Brain pericyte (primary cell): ENCODE data around the gene C1GALT1.
"Not testable (repeated sequence)": the region's sequence is repeated elsewhere in the genome, so short reads cannot be mapped to it uniquely, and the experiment has no call there.

Experiments
- DNase-seq: peaks from one replicate; pipeline ENCODE4 v3.0.0-alpha.2; 2012; ENCODE audit warnings: low read depth, low spot score

C1GALT1 gene

GRCh38 chr7:7237201-7237977 is 55.0 kb downstream of the C1GALT1 start:
- no peak for DNase-seq

- DNase-seq, result no peak
Observed at GRCh38 chr7:7237978-7238267, 55.6 kb downstream of the C1GALT1 start.

GRCh38 chr7:7239346-7239745 is 57.0 kb downstream of the C1GALT1 start:
- DNase-seq, result no peak

- no peak for DNase-seq
Observed at GRCh38 chr7:7242899-7243298, 60.6 kb downstream of the C1GALT1 start.

DNA sequence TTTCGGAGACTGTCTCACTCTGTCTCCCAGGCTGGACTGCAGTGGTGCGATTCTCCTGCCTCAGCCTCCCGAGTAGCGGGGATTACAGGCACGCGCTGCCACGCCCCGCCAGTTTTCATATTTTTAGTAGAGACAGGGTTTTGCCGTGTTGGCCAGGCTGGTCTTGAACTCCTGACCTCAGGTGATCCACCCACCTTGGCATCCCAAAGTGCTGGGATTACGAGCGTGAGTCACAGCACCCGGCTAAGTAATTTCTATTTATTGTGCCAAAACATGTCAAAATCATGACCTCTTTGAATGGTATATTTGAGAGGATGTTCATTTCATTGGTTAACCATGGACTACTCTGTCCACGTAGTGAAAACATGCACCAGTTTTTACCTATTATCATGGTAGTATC is 62.9 kb downstream of the C1GALT1 start:
- not testable (repeated sequence) for DNase-seq

DNA sequence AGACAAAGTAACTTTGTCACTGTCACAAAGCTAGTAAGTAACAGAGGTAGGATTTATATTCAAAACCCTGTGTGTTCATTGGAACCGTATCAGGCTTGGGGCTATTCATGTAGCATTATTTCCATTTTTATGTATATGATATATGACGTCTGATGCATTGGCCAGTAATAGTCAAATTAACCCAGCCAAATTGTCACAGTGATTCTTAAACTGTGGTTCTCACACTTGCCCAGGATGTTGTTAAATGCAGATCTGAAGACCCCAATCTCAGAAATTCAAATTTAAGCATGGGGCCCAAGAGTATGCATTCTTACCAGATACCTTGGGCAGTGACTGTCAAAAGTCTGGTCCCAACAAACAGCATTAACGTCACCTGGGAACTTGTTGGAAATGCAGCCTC is 63.9 kb downstream of the C1GALT1 start:
- no peak for DNase-seq

- no peak for DNase-seq
Observed at GRCh38 chr7:7247658-7248057, 65.3 kb downstream of the C1GALT1 start.

GRCh38 chr7:7249814-7250213 is 67.5 kb downstream of the C1GALT1 start:
- DNase-seq, result no peak

DNA sequence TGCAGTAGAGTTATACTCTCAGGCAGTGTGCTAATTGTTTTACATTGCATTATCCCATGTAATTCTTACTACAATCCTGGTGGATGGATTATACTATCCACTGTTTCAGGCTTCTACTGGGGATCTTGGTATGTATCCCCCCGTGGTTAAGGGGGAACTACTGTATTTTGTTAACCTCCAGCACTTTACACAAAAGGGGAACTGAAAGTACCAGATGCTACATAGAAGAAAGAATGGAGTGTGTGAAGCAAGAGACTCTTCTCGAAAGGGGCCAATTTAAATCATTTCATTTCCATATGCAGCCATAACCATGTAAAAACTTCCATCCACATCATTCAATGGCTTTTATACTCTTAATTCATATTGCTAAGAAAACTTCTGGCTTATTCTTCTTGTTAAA is 69.4 kb downstream of the C1GALT1 start:
- no peak for DNase-seq

GRCh38 chr7:7254319-7254718 is 72.0 kb downstream of the C1GALT1 start:
- no peak for DNase-seq

- DNase-seq, result no peak
Observed at GRCh38 chr7:7254908-7255307, 72.6 kb downstream of the C1GALT1 start.

- DNase-seq, result no peak
Observed at GRCh38 chr7:7256731-7257274, 74.5 kb downstream of the C1GALT1 start.

GRCh38 chr7:7257899-7258692 is 75.8 kb downstream of the C1GALT1 start:
- DNase-seq, result no peak

DNA sequence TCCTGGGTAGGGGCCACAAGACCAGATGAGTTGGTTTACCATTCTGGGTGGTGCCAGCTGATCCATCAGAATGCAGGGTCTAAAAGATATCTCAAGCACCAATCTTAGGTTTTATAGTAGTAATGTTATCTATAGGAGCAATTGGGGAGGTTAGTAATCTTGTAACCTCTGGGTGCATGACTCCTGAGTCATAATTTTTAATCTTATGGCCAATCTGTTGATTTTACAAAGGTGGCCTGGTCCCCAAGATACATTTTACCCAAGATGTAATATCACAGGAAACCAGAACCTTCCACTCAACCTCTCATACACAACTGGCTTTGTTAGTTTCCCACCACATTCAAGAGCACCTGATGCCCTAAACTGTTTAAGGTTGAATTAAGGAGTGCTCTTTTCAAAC is 79.5 kb downstream of the C1GALT1 start:
- no peak for DNase-seq

GRCh38 chr7:7263297-7264230 is 81.2 kb downstream of the C1GALT1 start:
- no peak for DNase-seq

- DNase-seq, result no peak
Observed at GRCh38 chr7:7264306-7265040, 82.1 kb downstream of the C1GALT1 start.

DNA sequence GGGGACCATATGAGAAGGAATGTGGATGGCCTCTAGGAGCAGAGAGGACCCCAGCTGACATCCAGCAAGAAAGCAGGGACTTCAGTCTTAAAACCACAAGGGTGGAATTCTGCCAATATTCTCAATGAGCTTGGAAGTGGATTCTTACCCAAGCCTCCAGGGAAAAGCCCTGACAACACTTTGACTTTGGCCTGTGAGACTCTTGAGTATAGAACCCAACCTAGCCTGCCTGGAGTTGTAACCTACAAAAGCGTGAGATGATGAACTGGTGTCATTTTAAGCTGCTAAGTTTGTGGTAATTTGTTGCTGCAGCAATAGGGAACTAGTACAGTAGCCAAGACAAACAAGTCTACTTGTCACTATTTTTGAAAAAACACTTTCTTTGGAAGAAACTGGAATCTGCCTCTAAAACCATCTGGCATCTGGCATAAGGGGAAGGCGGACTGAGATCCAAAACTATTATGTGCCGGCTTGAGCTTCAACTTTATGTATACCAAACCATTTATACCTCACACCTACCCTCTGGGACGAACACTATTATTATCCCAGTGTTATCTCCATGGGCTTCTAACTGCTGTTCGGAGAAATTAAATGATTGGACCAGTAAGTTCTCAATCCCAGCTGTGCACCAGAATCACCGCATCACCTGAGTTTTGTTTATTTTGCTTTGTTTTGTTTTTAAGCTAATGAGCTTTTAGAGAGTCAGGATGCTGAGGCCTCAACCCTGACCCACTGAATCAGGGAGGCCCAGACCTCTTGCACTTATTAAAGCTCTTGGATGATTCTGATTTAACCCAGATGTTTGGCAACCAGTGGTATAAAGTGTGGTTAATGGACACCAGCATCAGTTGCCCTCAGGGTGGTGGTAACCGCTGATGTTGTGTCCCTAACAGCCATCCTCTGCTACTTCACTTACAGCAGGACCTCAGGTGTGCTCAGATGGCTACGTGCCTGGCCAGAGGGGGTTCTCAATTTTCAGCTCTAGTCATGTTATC is 83.0 kb downstream of the C1GALT1 start:
- DNase-seq, result peak; percentile 22

DNA sequence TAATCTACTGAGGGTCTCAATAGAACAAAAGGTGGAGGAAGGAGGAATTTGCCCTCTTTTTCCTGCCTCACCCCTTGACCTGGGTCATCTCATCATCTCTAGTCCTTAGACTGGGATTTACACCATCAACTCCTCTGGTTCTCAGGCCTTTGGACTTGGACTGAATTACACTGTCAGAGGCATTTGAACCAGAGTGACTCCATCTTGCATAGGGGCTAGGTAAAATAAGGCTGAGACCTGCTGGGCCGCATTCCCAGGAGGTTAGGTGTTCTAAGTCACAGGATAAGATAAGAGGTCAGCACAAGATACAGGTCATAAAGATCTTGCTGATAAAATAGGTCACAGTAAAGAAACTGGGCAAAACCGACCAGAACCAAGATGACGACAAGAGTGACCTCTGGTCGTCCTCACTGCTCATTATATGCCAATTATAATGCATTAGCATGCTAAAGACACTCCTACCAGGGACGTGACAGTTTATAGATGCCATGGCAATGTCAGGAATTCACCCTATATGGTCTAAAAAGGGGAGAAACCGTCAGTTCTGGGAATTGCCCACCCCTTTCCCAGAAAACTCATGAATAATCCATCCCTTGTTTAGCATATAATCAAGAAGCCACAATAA is 84.0 kb downstream of the C1GALT1 start:
- DNase-seq, result no peak

GRCh38 chr7:7271094-7271874 is 88.9 kb downstream of the C1GALT1 start:
- no peak for DNase-seq
